WTC11 (cell line): ENCODE measurements around the gene DMRTC1. TPM values are rescaled to one million over a fixed set of nuclear protein-coding genes. Genes with fewer than 3 reads are reported as not detected.
"Not testable (repeated sequence)": the region's sequence is repeated elsewhere in the genome, so short reads cannot be mapped to it uniquely, and the experiment has no call there.

Experiments
- ATAC-seq: fragments of 200-7000 bp; cut with Tn5 transposase; 2 replicates; pipeline ENCODE4 v1.10.0; 2021; ENCODE audit warnings: mild to moderate bottlenecking, moderate library complexity
- Bru-seq: library from RNA; stranded (reverse); fragments of 400-500 nt; gene quantifications from one replicate; lab custom pipeline; 2021; lab: Mats Ljungman, UMichigan
- CTCF ChIA-PET: fragments of 300-600 bp; sonication (Branson Sonifier 250); formaldehyde crosslinking; loops from one replicate; lab custom pipeline; 2021; ENCODE audit warnings: antibody characterized with exemption; lab: Charles Lee
- POLR2A ChIA-PET: fragments of 350-600 bp; sonication (Branson Sonifier 250); formaldehyde crosslinking; loops from one replicate; lab custom pipeline; 2021; ENCODE audit warnings: antibody characterized with exemption; lab: Charles Lee
- DNase-seq: peaks from one replicate; pipeline ENCODE4 v3.0.0; 2021; ENCODE audit warnings: low spot score
- H3K27ac Mint-ChIP-seq: 2 replicates; pipeline ENCODE4 v1.8.0; 2021; ENCODE audit warnings: mixed read lengths
- H3K27me3 Mint-ChIP-seq: 2 replicates; pipeline ENCODE4 v1.8.0; 2021; ENCODE audit warnings: low read depth, mild to moderate bottlenecking, moderate library complexity, mixed read lengths
- H3K36me3 Mint-ChIP-seq: 2 replicates; pipeline ENCODE4 v1.8.0; 2021; ENCODE audit warnings: mixed read lengths
- H3K4me1 Mint-ChIP-seq: 2 replicates; pipeline ENCODE4 v1.8.0; 2022; ENCODE audit warnings: mixed read lengths
- H3K4me3 Mint-ChIP-seq: 2 replicates; pipeline ENCODE4 v1.8.0; 2021; ENCODE audit warnings: mild to moderate bottlenecking, moderate library complexity, mixed read lengths
- H3K9me3 Mint-ChIP-seq: 2 replicates; pipeline ENCODE4 v1.8.0; 2021; ENCODE audit warnings: mixed read lengths
- long read RNA-seq, 3 experiments: library from RNA in 1 of 3; library from capped mRNA in 1 of 3; library from polyadenylated mRNA in 1 of 3; unstranded in 2 of 3; stranded (forward) in 1 of 3; transcript quantifications; one replicate each; pipeline ENCODE4 v2.0.0, GENCODE V29; 2021
- total RNA-seq: library from RNA; stranded (reverse); gene quantifications from 3 replicates; pipeline ENCODE4 v1.2.3, GENCODE V29; 2021

DMRTC1 gene, protein sequence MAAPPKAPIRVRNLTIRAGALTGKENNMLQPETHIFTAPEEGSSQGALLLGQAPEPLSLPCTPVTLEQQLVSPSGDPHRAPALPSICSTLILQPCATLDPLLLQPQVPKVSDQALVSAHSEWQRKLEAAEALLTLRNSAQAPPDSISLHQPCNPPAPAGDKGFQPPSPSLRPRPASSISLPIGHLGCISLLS
- 0.14 TPM in 2 of 3 replicates, not detected in the other for total RNA-seq
- not detected for Bru-seq, nascent RNA
- long read RNA-seq, experiment 1, partial matches to known transcripts: 0 of 5 reads
- long read RNA-seq, experiment 1, other reads (novel, unspliced or antisense): 5 of 5 reads
- long read RNA-seq, experiment 2, partial matches to known transcripts: 0 of 1 reads
- long read RNA-seq, experiment 2, other reads (novel, unspliced or antisense): 1 of 1 reads
- long read RNA-seq, experiment 3: 0 reads

DNA sequence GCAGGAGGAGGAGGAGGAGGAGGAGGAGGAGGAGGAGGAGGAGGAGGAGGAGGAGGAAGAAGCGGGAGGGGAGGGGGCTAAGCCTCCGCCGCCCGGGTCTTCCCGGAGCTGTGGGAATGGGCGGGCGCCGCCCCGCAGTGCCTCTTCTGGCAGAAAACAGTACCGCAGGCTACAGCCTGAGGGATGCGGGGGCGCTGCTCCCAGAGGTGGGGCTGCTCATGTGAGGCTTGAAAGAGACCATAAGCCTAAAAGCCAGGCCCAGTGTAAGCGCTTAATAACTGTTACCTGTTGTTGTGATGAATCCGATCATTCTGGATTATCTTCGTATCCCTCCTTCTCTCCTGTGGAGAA is at the start of gene DMRTC1:
Gene DMRTC1 (minus strand): TSS at position 19 of the 351 bp plus-strand sequence. CDS start 68,143 bp downstream, outside the sequence.
- POLR2A ChIA-PET, H3K4me3 Mint-ChIP-seq, H3K9me3 Mint-ChIP-seq, DNase-seq, CTCF ChIA-PET, H3K27me3 Mint-ChIP-seq, H3K36me3 Mint-ChIP-seq, H3K27ac Mint-ChIP-seq, H3K4me1 Mint-ChIP-seq: not testable (repeated sequence)
- ATAC-seq: peak; percentile 88

DNA sequence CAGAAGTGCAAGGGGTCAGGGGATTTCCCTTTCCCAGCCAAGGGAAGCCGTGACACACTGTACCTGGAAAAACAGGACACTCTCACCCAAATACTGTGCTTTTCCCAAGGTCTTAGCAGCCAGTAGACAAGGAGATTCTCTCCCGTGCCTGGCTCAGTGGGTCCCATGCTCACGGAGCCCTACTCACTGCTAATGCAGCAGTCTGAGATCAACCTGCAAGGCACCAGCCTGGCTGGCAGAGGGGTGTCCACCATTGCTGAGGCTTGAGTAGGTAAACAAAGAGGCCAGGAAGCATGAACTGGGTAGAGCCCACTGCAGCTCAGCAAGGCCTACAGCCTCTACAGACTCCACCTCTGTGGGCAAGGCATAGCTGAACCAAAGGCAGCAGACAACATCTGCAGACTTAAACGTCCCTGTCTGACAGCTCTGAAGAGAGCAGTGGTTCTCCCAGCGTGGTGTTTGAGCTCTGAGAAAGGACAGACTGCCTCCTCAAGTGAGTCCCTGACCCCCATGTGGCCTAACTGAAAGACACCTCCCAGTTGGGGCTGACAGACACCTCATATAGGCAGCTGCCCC is 37.3 kb upstream of the DMRTC1 start:
- DNase-seq, H3K27ac Mint-ChIP-seq, H3K4me1 Mint-ChIP-seq, H3K4me3 Mint-ChIP-seq, CTCF ChIA-PET, ATAC-seq, H3K36me3 Mint-ChIP-seq, POLR2A ChIA-PET: not testable (repeated sequence)
- peaks cover 18% of the 10 kb centered on the region for H3K9me3 Mint-ChIP-seq
- H3K27me3 Mint-ChIP-seq: peaks cover 12% of the 10 kb centered on the region

DNA sequence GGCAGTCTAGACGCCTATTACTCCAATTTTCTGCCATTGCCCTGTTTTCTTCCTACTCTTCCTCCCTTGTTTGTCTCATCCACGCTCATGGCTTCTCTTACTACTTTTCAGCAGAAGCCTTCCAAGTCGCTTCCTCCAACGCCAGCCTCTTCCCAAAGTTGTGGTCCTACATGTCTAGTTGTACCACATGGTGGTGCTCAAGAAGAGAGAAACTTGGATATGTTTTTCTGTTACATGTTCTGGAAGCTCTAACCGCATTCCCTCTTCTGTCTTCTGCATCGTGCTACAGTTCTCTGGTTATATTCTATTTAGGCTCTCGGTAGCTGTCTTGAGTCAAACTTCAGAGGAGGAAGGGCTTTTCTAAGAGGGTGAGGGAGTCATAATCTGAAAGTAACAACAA is 31.2 kb upstream of the DMRTC1 start:
- DNase-seq, CTCF ChIA-PET, H3K4me3 Mint-ChIP-seq, H3K4me1 Mint-ChIP-seq, H3K27me3 Mint-ChIP-seq, H3K36me3 Mint-ChIP-seq, ATAC-seq, POLR2A ChIA-PET, H3K9me3 Mint-ChIP-seq, H3K27ac Mint-ChIP-seq: not testable (repeated sequence)

DNA sequence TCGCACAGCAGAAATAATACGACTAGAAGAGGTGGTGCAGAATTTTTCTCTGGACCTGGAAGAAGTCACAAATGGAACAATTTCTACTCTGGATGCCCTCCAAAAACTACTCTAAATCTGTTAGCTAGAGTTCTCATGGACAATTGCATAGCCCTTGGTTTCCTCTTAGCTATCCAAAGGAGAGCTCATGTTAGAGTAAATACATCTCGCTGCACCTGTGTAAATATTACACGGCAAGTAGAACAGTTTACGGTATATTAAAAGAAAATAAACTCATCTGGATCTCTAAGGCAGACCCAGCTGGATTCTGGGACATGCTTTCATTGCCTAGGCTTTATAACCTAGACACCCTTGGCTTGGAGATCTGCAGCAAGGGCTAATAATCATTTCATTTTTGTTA is 28.2 kb upstream of the DMRTC1 start:
- H3K4me1 Mint-ChIP-seq, H3K9me3 Mint-ChIP-seq, H3K36me3 Mint-ChIP-seq, CTCF ChIA-PET, POLR2A ChIA-PET, H3K4me3 Mint-ChIP-seq, DNase-seq, H3K27me3 Mint-ChIP-seq, ATAC-seq, H3K27ac Mint-ChIP-seq: not testable (repeated sequence)

DNA sequence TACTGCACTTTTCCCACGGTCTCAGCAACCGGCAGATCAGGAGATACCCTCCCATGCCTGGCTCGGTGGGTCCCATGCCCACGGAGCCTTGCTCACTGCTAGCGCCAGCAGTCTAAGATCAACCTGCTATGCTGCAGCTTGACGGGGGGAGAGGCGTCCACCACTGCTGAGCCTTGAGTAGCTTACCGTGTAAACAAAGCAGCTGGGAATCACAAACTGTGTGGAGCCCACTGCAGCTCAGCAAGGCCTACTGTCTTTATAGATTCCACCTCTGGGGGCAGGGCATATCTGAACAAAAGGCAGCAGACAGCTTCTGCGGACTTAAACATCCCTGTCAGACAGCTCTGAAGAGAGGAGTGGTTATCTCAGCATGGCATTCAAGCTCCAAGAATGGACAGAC is 16.3 kb upstream of the DMRTC1 start:
- CTCF ChIA-PET, POLR2A ChIA-PET, H3K36me3 Mint-ChIP-seq, H3K27ac Mint-ChIP-seq, DNase-seq, H3K27me3 Mint-ChIP-seq, H3K4me1 Mint-ChIP-seq, H3K4me3 Mint-ChIP-seq, H3K9me3 Mint-ChIP-seq: not testable (repeated sequence)
- peak; percentile 65 for ATAC-seq

DNA sequence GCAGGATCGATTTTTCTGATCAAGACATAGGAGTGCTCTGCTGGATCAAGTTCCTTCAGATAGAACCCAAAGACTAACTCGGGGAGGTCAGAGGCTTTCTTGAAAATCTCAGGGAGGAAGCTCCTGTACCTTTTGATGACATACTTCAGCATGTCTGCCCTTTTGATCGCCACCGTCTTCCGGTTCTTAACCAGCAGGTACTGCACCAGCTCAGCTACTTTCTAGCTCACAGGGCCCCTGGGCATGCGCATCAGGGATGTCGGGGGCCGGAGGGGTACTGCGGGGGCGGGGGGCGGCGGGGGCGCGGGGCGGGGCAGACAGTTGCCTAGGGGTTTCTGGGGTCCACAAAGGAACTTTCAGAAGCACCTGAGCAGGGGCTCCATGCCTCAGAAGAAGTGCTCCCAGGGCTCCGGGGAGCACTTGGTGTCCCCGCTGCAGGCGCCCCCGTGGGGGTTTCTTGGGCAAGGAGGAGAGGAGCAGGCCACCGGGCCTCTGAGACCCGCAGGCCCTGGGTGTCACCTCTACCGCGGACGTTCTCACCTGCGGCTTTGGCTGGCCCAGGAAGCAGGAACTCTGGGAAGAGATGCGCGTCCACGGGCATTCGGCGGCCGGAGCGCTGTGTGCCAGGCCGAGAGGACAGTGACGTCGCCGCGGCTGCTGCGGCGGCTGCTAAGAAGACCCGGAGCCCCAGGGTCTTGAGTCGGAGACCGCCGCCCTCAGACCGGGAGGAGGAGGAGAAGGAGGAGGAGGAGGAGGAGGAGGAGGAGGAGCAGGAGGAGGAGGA is 410 bp downstream of the DMRTC1 start:
- H3K9me3 Mint-ChIP-seq, H3K27me3 Mint-ChIP-seq, H3K36me3 Mint-ChIP-seq, DNase-seq, POLR2A ChIA-PET, H3K4me1 Mint-ChIP-seq, H3K27ac Mint-ChIP-seq, CTCF ChIA-PET, H3K4me3 Mint-ChIP-seq: not testable (repeated sequence)
- peak; percentile 73 for ATAC-seq

DNA sequence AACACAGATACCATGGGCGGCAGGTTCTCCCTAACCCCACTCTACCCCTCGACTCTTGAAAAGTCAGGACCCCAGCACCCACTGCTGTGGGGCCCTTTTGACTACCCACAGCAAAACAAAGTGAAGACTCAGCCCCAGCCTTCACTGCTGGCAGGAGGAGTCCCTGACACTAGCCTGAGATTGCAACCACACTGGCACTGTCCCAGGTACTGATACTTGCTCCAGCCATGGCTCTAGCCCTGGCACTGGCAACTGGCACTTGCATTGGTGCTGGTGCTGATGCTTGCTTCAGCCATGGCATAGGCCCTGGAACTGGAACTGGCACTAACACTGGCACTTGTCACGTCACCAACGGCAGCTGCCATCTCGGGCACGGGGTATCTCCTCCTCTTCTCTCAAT is 1.4 kb downstream of the DMRTC1 start:
- H3K27ac Mint-ChIP-seq, H3K9me3 Mint-ChIP-seq, H3K4me3 Mint-ChIP-seq, ATAC-seq, H3K4me1 Mint-ChIP-seq, POLR2A ChIA-PET, CTCF ChIA-PET, DNase-seq, H3K27me3 Mint-ChIP-seq, H3K36me3 Mint-ChIP-seq: not testable (repeated sequence)

DNA sequence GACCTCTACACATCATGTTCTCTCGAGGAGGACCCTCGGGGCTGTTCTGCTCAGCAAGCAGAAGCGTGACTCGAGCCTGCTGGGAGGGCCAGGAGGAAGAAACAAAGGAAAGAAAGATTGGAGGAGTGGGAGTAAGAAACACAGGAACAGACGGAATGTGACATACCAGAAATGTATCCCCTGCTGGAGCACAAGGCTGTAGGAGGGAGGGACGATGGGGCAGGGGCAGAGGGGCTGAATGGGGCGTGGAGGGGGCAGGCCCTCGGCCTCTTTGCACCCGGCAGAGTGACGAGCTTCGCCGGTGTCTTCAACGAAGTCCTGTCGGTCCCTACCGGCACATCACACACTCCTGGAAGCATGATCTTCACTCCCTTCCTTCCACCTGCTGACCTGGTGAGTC is 5.7 kb downstream of the DMRTC1 start, which contains the start of gene FAM236A:
Gene FAM236A (plus strand): TSS at position 301 of the 400 bp plus-strand sequence. CDS start 57 bp downstream, at position 358.
- H3K27me3 Mint-ChIP-seq, ATAC-seq, H3K4me3 Mint-ChIP-seq, H3K36me3 Mint-ChIP-seq, CTCF ChIA-PET, DNase-seq, H3K4me1 Mint-ChIP-seq, H3K27ac Mint-ChIP-seq, POLR2A ChIA-PET, H3K9me3 Mint-ChIP-seq: not testable (repeated sequence)

DNA sequence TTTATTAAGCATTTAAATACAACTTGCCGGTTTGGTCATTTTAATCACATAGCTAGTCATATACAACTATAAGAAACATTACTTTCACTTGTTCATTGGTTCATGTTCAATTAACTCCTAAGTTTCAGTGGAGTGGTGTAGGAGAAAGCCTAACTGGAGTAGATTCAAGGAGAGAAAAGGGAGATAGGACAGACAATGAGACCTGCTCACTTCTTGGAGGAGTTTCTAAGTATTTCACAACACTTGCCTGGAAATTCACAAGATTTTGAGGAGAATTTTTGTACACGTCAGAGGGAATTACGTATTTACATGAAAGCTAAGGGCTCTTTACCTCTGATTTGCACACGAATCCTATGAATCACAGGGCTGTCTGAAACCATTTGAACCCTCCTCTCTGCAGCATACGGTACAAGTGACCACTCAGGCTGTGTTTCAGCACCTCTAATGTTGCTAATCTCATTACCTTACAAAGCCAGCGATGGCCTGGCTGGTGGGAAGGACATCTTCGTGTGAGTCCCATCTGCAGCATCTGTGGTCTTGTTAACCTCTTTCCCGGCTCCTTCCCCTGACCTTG is 6.7 kb downstream of the DMRTC1 start:
- ATAC-seq, CTCF ChIA-PET, H3K27ac Mint-ChIP-seq, H3K27me3 Mint-ChIP-seq, H3K9me3 Mint-ChIP-seq, H3K36me3 Mint-ChIP-seq, H3K4me3 Mint-ChIP-seq, POLR2A ChIA-PET, H3K4me1 Mint-ChIP-seq, DNase-seq: not testable (repeated sequence)

DNA sequence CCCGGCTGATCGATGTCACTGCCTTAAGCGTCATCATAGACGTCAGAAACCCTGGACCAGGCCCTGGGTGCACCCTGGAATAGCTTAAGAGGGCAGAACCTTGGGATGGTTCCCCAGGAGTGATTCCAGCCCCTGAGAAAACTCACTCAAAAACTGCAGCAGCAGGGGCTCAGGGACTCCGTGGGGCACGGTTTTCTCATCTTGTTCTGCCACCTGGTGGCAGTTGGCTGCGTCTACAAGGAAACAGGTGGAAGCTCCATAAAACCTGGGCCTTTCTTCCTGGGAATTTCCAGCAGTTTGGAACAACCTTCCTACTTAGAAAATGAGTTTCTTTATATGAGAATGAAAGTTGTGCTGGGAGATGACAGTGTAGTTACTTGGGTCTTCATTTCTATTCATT is 7.2 kb downstream of the DMRTC1 start:
- POLR2A ChIA-PET, H3K9me3 Mint-ChIP-seq, H3K36me3 Mint-ChIP-seq, H3K27ac Mint-ChIP-seq, DNase-seq, ATAC-seq, H3K4me1 Mint-ChIP-seq, H3K27me3 Mint-ChIP-seq, H3K4me3 Mint-ChIP-seq, CTCF ChIA-PET: not testable (repeated sequence)

DNA sequence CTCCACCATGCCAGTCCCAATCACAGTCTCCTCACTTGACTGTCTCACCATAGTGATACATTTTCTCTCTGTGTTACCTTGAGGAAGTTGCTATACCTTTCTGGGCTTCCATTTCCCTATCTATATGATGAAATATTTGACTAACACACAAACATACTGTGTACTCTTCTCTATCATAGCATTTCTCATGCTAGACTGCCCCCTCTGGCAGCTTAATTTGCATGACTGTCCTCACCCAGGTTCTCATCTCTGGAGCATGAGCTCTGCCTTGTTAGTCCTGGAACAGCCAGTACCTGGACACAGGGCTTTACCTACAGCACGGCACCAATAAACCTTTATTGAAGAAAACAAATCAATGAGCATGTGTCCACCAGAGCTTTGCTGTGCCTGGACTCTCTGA is 11.4 kb downstream of the DMRTC1 start:
- H3K4me3 Mint-ChIP-seq, H3K36me3 Mint-ChIP-seq, H3K4me1 Mint-ChIP-seq, CTCF ChIA-PET, H3K27ac Mint-ChIP-seq, H3K27me3 Mint-ChIP-seq, POLR2A ChIA-PET, DNase-seq, ATAC-seq, H3K9me3 Mint-ChIP-seq: not testable (repeated sequence)

DNA sequence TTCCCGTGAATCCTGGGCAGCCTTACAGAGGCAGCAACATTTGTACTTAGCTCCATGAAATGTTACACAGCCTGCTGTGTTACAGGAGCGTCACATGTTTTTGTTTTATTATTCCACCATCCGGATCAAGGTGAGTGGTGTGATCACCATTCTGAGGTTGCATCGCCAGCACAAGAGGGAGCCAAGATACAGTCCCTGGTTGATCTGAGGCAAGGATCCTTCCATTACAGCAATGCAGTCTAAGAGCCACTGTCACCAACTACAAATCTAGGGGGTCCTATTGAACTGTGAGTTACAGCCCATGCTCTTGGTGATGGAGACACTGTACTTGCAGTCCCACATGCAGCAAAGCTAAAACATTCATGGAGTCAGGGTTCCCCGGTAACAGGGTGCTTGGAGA is 27.5 kb downstream of the DMRTC1 start:
- H3K27me3 Mint-ChIP-seq, ATAC-seq, H3K4me1 Mint-ChIP-seq, CTCF ChIA-PET, H3K9me3 Mint-ChIP-seq, H3K4me3 Mint-ChIP-seq, DNase-seq, POLR2A ChIA-PET, H3K36me3 Mint-ChIP-seq, H3K27ac Mint-ChIP-seq: not testable (repeated sequence)
